GM12873 (cell line): Measurements from ENCODE around the gene GIPC2.

Source experiments
- CTCF ChIP-seq: IDR thresholded peaks from 2 replicates; pipeline ENCODE4 v1.5.1; 2012; ENCODE audit warnings: low read depth, mild to moderate bottlenecking, moderate library complexity, low read length, control low read depth; ENCODE audit not compliant: insufficient read depth; ENCODE audit errors: missing control alignments

GIPC2 gene

GRCh38 chr1:78029793-78030192 lies 16.0 kb upstream of the GIPC2 start:
- TF ChIP-seq CTCF = no peak

GRCh38 chr1:78032996-78033796 lies 12.6 kb upstream of the GIPC2 start:
- no peak for TF ChIP-seq CTCF

- TF ChIP-seq CTCF = no peak
These were observed 12.0 kb upstream of the GIPC2 start for GRCh38 chr1:78033797-78034172.

GRCh38 chr1:78035121-78035520 lies 10.6 kb upstream of the GIPC2 start:
- TF ChIP-seq CTCF = no peak

GRCh38 chr1:78036450-78036849 lies 9.3 kb upstream of the GIPC2 start:
- no peak for TF ChIP-seq CTCF

- TF ChIP-seq CTCF = no peak
These were observed 7.7 kb upstream of the GIPC2 start for GRCh38 chr1:78038071-78038470.

- no peak for TF ChIP-seq CTCF
These were observed 7.3 kb upstream of the GIPC2 start for GRCh38 chr1:78038491-78038939.
